ENCODE results near the gene PLA2G2C.

Gene PLA2G2C

DNA sequence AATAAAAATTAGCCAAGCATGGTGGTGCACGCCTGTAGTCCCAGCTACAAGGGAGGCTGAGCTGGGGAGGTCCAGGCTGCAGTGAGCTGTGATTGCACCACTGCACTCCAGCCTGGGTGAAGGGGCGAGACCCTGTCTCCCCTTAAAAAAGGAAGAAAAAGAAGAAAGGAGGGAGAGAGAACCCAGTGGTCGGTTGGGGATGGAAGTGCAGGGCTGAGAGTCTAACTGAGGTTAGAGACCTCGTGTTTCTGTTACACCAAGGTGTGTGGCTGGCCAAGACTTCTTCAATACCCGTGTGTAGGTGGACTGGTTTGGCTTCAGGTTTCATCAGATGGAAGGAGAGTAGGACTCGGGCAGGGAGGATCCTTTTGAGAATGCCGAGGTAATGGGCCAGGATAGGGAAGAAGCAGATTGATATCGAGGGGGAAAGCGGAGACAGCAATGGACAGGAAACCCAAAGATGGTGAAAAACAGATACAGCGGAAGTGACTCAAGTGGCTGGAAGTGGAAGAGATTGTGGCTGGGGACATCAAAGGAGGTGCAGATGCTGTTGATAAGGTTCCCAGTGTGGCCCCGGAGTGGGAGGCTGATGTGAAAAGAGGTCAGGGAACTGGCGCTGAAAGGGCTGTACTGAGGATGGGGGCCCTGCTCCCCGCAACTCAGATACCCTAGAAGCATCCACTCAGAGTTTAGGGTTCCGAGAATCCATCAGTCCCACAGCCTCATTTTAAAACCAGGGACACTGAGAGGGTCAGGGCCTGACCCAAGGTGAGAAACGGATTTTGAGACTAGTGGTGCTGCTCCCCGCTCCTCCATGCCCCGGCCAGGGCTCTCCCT lies 1.1 kb downstream of the PLA2G2C start:
- Mint-ChIP-seq H3K4me3 (no peak overlapping the region), H3K36me3 (ENCODE audit: low read depth) (no peaks in the 10 kb centered on the region), H3K9me3 (peaks cover 2% of the 10 kb centered on the region), H3K4me1 (ENCODE audit: low read depth) (peaks cover 28% of the 10 kb centered on the region), H3K27me3 (peaks cover 58% of the 10 kb centered on the region), H3K27ac (no peak overlapping the region)
- intact Hi-C loops (cut with micrococcal nuclease), result no loop called here

DNA sequence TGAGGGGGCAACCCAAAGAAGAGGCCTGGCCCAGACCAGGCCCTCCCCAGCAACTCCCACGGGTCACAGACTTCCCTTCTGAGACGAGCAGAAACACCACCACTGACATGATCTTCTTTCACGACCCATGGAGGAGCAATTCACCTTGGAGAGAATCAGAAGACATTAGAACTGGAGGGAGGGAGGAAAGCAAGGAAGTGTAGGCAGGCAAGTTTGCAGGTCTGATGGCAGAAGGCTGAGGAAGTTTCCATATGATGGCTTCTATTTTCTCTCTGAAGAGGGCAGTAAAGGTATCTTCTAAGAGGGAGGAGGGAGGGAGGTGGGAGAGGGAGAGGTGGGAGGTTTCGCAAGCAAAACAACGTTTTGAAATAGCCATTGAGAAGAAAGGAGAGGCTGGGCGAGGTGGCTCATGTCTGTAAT lies 1.8 kb downstream of the PLA2G2C start:
- Mint-ChIP-seq H3K27ac (no peak overlapping the region), H3K4me1 (ENCODE audit: low read depth) (peaks cover 28% of the 10 kb centered on the region)
- intact Hi-C loops (cut with micrococcal nuclease), result no loop called here

DNA sequence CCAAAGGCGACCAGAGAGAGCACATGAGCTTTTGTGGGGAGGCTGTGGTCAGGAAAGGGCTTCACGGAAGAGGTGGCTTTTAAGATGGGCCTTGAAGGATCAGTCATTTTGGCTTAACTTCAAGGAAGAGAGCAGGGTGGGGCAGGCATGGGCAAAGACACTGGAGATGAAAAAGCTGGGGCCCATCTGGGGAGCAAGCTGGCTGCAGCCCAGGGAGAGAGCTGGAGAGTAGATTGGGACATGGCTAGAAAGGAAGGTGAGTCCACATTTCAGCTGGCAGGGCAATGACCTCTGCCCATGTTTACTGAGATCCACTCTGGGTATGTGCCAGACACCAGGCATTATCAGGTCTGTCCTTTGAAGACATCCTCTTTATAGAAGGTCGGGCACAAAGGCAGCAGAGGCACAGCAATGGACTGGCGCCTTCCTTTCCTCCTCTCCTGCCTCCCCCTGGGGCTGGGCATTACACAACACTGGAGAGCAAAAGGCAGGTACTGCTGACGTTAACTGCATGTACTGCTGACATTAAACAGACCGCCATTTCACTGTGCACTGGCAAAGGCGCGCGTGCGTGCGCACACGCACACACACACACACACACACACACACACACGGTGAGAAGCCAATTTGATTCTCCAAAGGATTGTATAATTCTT lies 2.6 kb downstream of the PLA2G2C start:
- no peaks in the 10 kb centered on the region for H3K36me3 Mint-ChIP-seq (ENCODE audit: low read depth)
- peaks cover 28% of the 10 kb centered on the region for H3K4me1 Mint-ChIP-seq (ENCODE audit: low read depth)
- peaks cover 16% of the 10 kb centered on the region for H3K9me3 Mint-ChIP-seq
- H3K27ac Mint-ChIP-seq, result no peak overlapping the region
- intact Hi-C loops (cut with micrococcal nuclease), result no loop called here
- H3K27me3 Mint-ChIP-seq, result peaks cover 52% of the 10 kb centered on the region
- H3K4me3 Mint-ChIP-seq, result no peak overlapping the region

More for the DNA sequence above, 1.8 kb downstream of the PLA2G2C start:
- no peak overlapping the region for H3K4me3 Mint-ChIP-seq
- no peaks in the 10 kb centered on the region for H3K36me3 Mint-ChIP-seq (ENCODE audit: low read depth)
- H3K9me3 Mint-ChIP-seq, result peaks cover 9% of the 10 kb centered on the region
- H3K27me3 Mint-ChIP-seq, result peaks cover 55% of the 10 kb centered on the region

DNA sequence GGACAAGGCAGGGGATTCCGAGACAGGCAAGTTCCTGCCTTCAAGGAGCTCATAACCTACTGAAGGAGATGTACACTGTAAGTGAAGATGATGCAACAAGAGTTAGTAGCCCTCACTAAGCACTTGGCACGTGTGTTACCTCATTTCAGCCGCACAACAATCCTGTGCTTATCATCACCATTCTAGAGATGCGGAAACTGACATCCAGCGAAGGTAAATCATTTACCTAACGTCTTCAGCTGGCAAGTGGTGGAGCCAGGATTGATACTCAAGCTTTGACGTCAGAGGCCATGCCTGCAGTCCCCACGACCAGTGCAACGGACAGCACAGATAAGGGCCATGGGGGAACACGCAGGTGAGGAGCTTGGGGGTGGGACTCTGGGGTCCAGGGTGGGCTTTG lies 3.3 kb downstream of the PLA2G2C start:
- no peak overlapping the region for H3K4me3 Mint-ChIP-seq
- peaks cover 21% of the 10 kb centered on the region for H3K4me1 Mint-ChIP-seq (ENCODE audit: low read depth)
- peaks cover 16% of the 10 kb centered on the region for H3K9me3 Mint-ChIP-seq
- H3K36me3 Mint-ChIP-seq (ENCODE audit: low read depth), result no peaks in the 10 kb centered on the region
- H3K27me3 Mint-ChIP-seq, result peaks cover 48% of the 10 kb centered on the region
- intact Hi-C loops (cut with micrococcal nuclease), result no loop called here
- H3K27ac Mint-ChIP-seq, result no peak overlapping the region

DNA sequence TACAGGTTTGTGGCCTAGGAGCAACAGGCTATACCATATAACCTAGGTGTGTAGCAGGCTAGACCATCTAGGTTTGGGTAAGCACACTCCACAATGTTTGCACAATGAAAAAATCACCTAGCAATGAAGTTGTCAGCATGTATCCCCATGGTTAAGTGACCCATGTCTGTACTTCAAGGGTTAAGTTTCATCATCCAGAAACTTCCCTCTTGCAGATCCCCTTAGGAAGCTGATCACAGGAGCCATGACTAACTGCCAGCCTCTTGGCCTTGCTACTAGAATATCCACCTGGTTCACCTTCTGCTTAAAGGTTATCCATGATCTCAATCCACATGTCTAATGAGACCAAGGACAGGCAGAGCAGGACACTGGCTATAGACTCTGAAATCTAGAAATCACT lies 3.9 kb downstream of the PLA2G2C start:
- peaks cover 16% of the 10 kb centered on the region for H3K9me3 Mint-ChIP-seq
- intact Hi-C loops (cut with micrococcal nuclease), result no loop called here
- peaks cover 19% of the 10 kb centered on the region for H3K4me1 Mint-ChIP-seq (ENCODE audit: low read depth)
- no peak overlapping the region for H3K4me3 Mint-ChIP-seq
- no peak overlapping the region for H3K27ac Mint-ChIP-seq
- H3K36me3 Mint-ChIP-seq (ENCODE audit: low read depth), result no peaks in the 10 kb centered on the region
- H3K27me3 Mint-ChIP-seq, result peaks cover 45% of the 10 kb centered on the region

DNA sequence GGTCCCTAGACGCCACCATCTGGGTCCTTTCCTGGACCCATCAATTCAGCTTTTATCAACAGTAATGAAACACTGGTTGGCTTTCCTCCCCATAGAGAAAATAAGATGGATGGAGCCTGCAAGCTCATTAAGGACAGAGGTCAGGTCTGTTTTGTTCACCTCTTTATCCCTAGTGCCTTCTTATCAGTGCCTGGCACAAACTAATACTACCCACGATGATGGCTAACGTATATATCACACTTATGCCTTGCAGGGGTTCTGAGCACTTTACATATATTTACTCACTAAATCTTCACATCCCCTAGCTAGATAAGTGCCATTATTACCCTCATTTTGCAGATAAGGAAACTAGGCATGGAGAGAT lies 5.5 kb downstream of the PLA2G2C start:
- H3K27ac Mint-ChIP-seq, result no peak overlapping the region
- peaks cover 38% of the 10 kb centered on the region for H3K27me3 Mint-ChIP-seq
- peaks cover 13% of the 10 kb centered on the region for H3K4me1 Mint-ChIP-seq (ENCODE audit: low read depth)
- intact Hi-C loops (cut with micrococcal nuclease), result no loop called here
- no peak overlapping the region for H3K4me3 Mint-ChIP-seq
- no peaks in the 10 kb centered on the region for H3K36me3 Mint-ChIP-seq (ENCODE audit: low read depth)
- H3K9me3 Mint-ChIP-seq, result peaks cover 16% of the 10 kb centered on the region

DNA sequence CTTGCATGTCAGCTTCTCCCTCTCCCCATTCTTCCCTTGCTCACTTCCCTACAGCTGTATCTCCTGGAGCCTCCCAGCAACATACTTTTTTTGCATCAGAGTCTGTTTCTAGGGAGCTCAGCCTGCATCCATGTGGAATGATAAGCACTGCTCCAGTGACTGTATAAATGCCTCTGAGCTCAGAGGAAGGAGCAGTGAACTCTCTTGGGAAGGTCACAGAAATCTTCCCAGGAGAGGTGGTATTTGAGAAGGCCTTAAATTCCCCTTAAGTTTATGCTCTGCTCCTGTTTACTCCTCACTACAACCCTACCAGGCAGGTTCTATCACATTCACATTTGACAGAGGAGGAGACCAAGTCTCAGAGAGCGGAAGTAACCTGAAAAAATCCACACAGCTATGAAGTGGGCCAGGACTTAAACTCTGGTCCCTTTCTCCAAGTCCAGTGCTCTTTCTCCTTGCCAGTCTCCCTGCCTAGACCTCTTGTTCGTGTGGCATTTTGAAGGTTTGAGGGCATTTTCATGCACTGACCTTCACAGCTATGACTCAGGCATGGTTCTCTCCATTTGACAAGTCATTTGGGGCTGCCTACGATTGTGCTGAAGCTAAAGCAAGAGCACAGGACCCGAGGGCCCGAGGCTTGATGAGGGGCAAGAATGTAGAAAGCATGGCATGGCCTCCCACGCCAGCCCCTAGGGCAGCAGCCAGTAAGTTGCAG lies 6.0 kb downstream of the PLA2G2C start:
- Mint-ChIP-seq H3K4me1 (ENCODE audit: low read depth) (peaks cover 11% of the 10 kb centered on the region), H3K9me3 (peaks cover 16% of the 10 kb centered on the region), H3K4me3 (no peak overlapping the region), H3K36me3 (ENCODE audit: low read depth) (no peaks in the 10 kb centered on the region), H3K27ac (no peak overlapping the region), H3K27me3 (peaks cover 34% of the 10 kb centered on the region)
- intact Hi-C loops (cut with micrococcal nuclease), result no loop called here

DNA sequence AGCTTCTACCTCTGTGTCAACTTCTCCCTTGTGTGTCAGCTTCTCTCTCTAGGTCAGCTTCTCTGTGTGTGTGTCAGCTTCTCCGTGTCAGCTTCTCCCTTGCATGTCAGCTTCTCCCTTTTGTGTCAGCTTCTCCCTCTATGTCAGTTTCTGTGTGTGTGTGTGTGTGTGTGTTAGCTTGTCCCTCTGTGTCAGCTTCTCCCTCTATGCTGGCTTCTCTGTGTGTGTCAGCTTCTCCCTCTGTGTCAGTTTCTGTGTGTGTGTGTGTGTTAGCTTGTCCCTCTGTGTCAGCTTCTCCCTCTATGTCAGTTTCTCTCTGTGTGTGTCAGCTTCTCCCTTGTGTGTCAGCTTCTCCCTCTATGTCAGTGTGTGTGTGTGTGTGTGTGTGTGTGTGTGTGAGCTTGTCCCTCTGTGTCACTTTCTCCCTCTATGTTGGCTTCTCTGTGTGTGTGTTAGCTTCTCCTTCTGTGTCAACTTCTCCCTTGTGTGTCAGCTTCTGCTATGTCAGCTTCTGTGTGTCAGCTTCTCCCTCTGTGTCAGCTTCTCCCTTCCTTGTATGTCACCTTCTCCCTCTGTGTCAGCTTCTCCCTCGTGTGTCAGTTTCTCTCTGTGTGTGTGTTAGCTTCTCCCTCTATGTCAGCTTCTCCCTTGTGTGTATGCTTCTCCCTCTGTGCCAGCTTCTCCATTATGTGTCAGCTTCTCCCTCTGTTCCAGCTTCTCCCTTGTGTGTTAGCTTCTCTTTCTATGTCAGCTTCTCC lies 6.8 kb downstream of the PLA2G2C start:
- H3K27ac Mint-ChIP-seq, result no peak overlapping the region
- H3K4me1 Mint-ChIP-seq (ENCODE audit: low read depth), result peaks cover 12% of the 10 kb centered on the region
- H3K9me3 Mint-ChIP-seq, result peaks cover 16% of the 10 kb centered on the region
- intact Hi-C loops (cut with micrococcal nuclease), result no loop called here
- peaks cover 27% of the 10 kb centered on the region for H3K27me3 Mint-ChIP-seq
- H3K4me3 Mint-ChIP-seq, result no peak overlapping the region
- no peaks in the 10 kb centered on the region for H3K36me3 Mint-ChIP-seq (ENCODE audit: low read depth)

DNA sequence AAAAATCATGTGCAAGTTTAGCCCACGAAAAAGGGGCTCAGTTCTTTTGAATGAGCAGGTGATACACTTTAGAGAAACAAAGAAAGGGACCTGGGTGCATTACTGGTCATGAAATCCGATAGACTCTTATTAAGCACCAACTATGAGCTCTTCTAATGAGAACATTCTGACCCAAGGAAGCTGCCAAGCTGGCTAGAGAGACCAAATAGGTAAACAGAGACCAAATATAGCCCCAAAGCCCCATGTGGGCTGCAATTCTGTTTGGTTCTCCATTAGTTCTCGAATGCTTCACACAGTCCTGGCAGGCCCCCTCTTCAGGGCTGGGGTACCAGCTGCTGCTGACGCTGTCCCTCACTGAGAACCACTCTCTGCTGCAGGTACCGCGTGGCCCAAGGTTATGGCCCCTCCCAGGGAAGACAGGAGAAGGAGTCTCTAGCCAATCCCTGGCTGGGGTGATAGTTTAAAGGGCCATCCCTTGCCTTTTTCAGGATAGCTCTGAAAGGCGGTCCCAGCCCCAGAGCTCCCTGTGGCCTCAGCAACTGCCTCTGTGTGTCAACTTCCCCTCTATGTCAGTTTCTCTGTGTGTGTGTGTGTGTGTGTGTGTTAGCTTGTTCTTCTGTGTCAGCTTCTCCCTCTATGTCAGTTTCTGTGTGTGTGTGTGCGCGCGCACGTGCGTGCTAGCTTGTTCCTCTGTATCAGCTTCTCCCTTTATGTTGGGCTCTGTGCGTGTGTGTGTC lies 7.5 kb downstream of the PLA2G2C start:
- intact Hi-C loops (cut with micrococcal nuclease), result no loop called here
- H3K4me1 Mint-ChIP-seq (ENCODE audit: low read depth), result peaks cover 13% of the 10 kb centered on the region
- no peak overlapping the region for H3K27ac Mint-ChIP-seq

DNA sequence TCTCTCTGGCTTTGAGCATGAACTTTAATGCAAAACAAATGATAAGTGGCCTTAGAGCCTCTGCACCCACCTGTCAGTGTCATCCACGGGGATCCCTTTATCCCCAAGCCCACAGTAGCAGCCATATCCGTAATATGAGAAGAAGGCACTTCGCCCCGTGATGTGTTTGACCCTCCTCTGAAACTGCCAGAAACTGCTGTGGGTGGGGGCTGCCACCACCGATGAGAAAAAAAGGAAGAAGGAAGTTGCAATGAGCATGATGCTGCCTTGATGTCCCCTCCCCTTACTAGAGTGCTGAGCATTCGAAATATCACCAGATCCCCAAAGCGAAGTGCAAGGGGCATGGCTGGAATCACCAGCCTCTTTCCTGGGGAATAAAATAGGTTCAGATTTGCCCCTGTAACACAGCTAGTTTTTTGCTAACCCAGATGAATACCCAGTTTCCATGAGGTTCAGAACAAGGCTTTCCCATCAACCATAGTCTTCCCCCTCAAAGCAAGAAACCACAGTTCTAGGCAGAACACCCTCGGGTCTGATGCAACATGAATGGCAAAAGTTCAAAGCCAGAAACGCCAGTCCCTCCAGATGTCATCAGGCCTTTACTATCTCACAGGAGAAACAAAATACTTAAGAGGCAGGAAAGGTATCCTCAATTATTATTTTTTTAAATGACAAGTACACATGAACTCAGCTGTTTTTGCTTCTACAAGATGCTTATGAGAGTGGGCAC lies 11.2 kb downstream of the PLA2G2C start:
- no peak overlapping the region for H3K27ac Mint-ChIP-seq
- intact Hi-C loops (cut with micrococcal nuclease), result no loop called here
- H3K9me3 Mint-ChIP-seq, result peaks cover 13% of the 10 kb centered on the region
- peak overlapping the region; percentile 22 for H3K4me3 Mint-ChIP-seq
- peaks cover 23% of the 10 kb centered on the region for H3K4me1 Mint-ChIP-seq (ENCODE audit: low read depth)
- H3K36me3 Mint-ChIP-seq (ENCODE audit: low read depth), result no peaks in the 10 kb centered on the region
- H3K27me3 Mint-ChIP-seq, result peaks cover 18% of the 10 kb centered on the region

More for the DNA sequence above, 7.5 kb downstream of the PLA2G2C start:
- H3K36me3 Mint-ChIP-seq (ENCODE audit: low read depth), result no peaks in the 10 kb centered on the region
- peaks cover 16% of the 10 kb centered on the region for H3K9me3 Mint-ChIP-seq
- H3K4me3 Mint-ChIP-seq, result no peak overlapping the region
- peaks cover 20% of the 10 kb centered on the region for H3K27me3 Mint-ChIP-seq

DNA sequence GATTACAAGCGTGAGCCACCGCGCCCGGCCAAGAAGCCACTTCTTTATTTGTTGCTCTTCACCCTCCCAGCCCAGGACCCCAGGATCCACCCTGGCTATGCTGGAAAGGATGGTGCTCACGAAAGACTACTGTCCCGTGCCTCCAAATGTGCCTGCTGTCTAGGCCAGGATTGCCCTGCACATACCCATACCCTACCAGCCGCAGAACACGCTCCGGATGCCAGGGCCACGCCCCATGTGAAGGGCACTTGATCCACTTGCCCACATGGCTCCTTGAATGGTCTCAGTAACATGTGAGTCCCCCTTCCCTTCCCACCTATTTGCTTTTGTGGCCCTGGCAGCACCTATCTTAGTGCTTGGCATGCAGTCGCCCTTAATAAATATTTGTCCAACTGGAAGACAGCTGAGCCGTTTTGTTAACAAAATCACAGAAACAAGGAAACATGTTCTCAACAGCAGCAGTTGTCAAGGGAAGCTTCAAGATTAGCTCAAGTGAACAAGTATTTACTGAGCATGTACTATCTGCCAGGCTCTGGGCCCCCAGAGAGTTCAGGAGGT lies 14.2 kb downstream of the PLA2G2C start:
- H3K9me3 Mint-ChIP-seq, result no peaks in the 10 kb centered on the region
- intact Hi-C loops (cut with micrococcal nuclease), result no loop called here
- no peak overlapping the region for H3K27ac Mint-ChIP-seq
- peaks cover 23% of the 10 kb centered on the region for H3K4me1 Mint-ChIP-seq (ENCODE audit: low read depth)
- H3K4me3 Mint-ChIP-seq, result no peak overlapping the region
- H3K36me3 Mint-ChIP-seq (ENCODE audit: low read depth), result no peaks in the 10 kb centered on the region
- H3K27me3 Mint-ChIP-seq, result peaks cover 16% of the 10 kb centered on the region

DNA sequence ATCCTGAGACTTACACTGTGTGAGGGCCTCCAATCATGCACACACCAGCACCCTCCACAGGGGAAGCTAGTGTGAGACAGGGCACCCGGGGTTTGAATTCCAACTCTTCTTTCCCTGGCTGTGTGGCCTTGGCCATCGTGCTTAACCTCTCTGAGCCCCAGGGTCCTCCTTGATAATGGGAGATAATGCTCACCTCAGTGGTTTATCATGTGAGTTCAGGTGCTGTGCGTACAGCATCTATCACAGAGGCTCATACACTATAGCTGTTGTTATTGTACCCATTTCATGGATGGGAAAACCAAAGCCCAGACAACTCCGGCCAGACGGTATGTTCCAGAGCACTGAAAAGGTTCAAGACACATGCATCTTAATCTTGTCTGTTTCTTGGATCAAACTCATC lies 16.4 kb downstream of the PLA2G2C start:
- Mint-ChIP-seq H3K36me3 (ENCODE audit: low read depth) (no peaks in the 10 kb centered on the region), H3K27me3 (peaks cover 19% of the 10 kb centered on the region), H3K4me3 (no peak overlapping the region), H3K4me1 (ENCODE audit: low read depth) (peaks cover 33% of the 10 kb centered on the region), H3K27ac (no peak overlapping the region), H3K9me3 (peaks cover 4% of the 10 kb centered on the region)
- intact Hi-C loops (cut with micrococcal nuclease), result no loop called here

Measured in dendritic cell treated with granulocyte-macrophage colony-stimulating factor and Interleukin-4, amounts not matched to agents 40 ng/mL and 50 ng/mL, for 4 days (primary cell).